HG03097 (cell line): ENCODE measurements around the gene TMIGD3.
"Not testable (repeated sequence)": the region's sequence is repeated elsewhere in the genome, so short reads cannot be mapped to it uniquely, and the experiment has no call there.

Experiments
- ATAC-seq: cut with Tn5 transposase; IDR thresholded peaks from one replicate; pipeline ENCODE4 v1.9.1; 2021; ENCODE audit not compliant: unreplicated experiment, low FRiP score

Gene TMIGD3

DNA sequence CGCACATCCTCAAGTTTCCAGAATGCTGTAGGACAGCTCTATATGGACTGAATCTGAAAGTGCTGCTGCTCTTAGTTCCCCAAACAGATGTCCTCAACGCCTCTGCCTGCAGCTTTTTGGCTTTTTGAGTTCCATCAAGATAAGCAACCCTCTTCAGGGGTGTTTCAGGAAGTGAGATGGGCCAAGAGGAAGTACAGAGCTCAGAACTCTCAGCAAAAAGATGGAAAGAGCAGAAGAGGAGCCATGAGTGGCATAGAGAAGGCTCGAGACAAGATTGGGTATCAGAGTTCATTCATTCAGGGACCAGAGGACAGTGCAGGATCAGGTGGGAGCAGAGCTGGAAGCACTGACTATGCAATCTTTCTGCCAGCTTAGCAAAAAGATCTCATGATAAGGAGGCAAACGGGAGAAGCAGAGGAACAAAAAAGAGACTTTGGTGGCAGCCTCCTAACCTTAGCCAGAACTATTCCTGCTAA, at the start of gene TMIGD3, which contains the start of gene ADORA3:
Gene TMIGD3, minus strand, starts transcription at position 49 of the 476 bp plus-strand sequence. CDS start 279 bp downstream, outside the sequence.
Gene ADORA3, minus strand, starts transcription at position 49 of the 476 bp plus-strand sequence. CDS start 279 bp downstream, outside the sequence.
- no peak for ATAC-seq

DNA sequence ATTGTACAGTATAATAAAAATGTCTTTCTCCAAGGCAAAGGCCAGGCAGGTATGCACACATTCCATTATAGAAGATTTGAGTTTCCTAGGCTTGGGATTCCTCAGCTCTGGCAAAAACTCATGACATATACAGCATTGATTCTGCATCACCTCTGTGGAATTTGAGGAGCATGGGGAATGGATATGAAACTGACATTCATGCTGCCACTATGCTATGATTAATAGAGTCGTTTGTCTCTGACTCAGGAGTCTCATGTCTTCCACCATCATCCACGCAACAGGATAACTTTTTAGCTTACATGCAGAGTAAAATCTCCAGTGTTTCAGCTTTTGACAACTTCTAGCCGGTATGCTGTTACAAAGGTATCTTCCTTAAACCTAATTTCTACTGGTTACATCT, 49.8 kb upstream of the TMIGD3 start:
- no peak for ATAC-seq

DNA sequence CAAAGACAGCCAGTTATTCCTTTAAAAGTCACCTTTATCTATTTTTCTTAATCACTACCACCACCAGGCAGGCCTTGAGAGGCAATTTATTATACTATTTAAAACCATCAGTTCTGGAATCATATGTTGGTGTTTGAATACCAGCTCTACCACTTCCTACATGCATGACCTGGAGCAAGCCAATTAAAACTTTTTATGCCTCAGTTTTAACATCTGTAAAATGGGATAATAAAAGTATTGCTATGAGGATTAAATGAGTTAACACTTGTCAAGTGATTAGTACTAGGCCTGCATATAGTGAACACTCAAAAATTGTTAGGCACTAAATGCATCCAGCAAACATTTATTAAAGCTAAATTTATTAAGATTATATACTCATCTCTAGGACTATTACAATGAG, 49.2 kb upstream of the TMIGD3 start:
- ATAC-seq = no peak

DNA sequence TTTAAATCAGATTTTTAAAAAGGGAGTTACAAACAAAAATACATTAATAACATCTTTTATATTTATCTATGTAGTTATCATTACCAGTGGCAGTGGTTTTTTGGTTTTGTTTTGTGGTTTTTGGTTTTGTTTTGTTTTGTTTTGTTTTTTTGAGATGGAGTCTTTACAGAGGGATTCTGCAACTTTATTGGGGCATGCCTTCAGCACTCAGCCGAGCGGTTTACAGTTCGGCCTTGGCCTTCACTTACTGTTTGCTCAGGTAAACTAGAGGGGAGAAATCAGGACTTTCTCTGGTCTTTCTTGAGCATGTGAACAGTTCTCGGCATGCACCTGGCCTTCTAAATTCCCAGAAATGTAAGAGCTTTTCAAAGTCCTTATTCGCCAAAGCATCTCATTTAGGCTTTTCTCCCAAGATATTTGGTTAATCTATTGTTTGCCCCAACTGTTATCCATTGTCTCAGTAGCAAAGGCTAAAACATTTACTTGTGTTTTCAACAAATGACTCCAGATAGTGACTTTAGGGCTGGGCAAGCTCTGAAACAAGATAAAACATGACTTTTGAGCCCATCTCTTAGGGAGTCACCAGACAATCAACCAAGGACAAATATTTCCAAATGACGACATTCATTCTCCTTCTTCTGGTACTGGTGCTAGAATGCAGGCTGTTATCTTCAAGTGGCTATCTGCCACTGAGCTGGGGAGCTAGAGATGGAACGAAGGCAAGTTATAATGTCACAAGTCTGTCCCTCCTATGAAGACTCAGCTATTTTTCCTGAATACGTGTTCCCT, 48.4 kb upstream of the TMIGD3 start:
- no peak for ATAC-seq

DNA sequence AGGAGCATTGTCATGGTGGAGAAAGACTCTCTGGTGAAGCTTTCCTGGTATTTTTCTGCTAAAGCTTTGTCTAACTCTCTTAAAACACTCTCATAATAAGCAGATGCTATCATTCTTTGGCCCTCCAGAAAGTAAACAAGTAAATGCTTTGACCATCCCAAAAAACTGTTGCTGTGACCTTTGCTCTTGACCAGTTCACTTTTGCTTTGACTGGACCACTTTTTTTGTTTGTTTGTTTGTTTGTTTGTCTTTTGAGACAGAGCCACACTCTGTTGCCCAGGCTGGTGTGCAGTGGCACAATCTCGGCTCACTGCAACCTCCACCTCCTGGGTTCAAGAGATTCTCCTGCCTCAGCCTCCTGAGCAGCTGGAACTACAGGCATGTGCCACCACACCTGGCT, 44.4 kb upstream of the TMIGD3 start:
- not testable (repeated sequence) for ATAC-seq

DNA sequence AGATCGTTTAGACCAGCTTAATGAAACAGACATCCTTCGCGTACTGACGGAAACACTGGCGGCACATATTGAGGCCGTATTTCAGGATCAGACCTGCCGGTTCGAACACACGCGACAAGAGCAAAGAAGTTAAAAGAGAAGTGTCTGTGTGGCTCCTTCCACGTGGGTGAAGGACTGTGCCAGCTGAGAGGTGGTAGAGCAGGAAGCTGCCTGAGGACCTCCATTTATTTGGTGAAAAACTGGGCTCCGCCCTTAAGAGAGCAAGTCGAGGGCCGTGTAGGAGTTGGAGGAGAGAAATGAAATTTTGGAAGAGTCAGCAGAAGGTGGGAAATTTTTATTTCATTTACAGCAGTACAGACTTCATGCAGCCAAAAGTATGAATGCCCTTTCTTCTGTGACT, 38.8 kb upstream of the TMIGD3 start:
- no peak for ATAC-seq

DNA sequence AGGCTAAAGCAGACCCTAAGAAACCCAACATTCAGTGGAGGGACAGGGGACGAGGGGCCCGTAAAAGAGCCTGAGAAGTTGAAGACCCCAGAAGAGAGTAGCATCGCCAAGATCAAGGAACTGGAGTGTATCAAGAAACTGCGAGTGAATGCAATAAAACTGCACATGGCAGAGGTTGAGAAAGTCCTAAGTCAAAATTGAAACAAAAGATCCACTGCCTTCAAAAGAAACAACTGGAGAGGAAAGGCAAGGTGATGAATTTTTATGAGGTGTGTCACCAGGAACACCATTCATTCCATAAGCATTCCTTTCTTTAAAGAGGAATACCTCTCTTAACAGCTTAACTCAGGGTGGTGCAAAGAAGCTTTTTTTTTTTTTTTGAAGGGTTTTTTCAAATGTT, 38.3 kb upstream of the TMIGD3 start:
- no peak for ATAC-seq

DNA sequence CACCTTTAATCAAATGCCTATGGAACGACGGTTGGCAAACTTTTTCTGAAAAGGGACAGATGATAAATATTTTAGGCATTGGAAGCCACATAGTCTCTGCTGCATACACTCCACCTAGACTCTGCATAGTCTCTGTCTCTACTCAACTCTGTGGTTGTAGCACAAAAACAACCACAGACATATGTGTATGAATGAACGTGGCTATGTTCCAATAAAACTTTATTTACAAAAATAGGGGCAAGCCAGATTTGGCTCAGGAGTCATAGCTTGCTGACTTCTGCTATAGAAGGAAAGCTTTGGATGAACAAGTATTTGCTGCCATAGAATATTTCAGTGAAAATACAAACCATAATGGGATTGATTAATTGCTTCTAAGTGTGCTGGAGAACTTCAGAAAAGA, 37.5 kb upstream of the TMIGD3 start:
- ATAC-seq = no peak

DNA sequence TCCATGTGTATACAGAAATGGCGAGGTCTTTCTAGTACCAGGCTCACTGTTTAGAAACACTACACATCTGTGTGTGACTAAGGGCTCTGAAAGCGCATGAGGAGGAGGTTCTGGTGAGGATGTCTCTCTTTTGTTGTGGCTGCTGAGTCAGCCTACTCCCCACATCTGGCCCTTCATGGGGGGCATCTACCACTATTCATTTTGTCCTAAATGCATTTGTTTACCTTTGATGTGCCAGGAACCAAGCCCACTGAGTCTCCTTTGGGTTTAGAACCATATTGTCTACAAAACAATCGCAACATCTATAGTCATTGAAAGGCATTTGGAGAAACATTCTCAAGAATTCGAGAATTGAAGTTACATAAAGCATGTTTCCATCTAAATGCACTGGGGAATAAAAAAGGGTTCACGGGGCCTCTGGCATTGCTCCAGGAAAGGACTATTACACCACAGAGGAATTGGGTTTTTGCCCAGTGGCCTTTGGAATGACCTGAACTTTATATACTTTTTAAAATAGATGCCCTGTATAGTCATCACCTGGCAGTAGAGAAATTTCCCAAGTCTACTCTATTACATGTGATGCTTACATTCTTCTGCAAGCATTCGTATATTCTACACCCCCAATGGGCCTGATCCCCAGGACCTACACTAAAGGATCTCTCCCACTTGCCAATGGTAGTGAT, 35.1 kb upstream of the TMIGD3 start:
- ATAC-seq = no peak

DNA sequence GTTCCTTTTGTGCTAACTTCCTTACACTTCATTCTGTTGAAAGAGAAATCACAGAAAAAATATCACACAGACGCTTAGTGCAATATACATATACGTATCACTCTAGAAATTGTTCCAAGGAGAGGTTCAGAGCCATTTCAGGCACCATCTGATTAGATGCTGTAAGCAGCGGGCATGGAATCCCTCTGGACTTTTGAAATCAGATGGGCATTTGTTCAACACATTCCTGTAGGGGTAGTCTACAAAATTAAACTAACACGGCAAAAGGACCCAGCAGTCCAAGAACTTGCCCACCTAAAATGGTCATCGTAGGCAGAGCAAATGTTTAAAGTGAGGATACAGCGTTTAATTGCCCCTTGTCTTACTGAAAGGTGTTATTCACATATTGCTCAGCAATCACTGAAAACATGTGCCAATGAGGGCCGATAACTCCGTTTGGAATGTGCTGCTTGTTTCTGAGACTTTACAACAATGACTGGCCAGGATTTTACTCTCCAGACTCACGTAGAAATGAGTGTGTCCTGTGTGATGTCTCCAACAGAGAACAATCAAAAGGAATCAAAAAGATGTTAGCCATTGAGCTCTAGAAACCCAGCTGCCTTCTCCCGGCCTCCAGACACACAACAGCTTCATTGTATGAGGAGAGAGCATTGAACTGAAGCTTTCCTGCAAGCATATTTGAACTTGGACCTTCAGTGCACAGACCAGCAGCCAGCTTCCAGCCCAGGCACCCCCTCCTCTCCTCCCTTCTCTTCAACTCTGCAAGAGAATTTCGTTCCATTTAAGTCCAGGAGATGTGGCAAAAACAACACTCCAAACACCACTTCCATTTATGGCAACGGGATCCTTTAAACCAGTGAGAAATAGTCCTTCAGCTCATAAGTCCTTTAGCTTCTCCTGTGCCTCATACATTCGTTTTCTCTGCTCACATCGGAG, 32.1 kb upstream of the TMIGD3 start:
- no peak for ATAC-seq

DNA sequence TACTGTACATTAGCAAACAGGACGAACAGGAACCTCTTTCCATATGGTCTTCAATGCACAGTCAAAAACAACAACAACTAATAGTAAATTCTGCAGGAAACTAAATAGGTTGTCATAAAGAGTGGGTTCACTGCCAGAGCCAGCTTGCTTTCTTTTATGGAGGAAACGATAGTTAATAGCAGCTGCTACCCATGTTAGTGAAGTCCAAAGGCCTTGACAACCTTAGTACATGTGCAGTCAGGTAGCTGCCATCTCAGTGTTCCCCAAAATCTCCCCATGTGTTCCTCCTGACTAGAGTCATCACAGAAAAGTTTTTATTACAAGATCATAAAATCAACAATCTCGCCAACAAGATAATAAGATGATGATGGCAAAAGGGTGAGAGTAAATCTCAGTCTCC, 16.6 kb upstream of the TMIGD3 start:
- ATAC-seq = no peak

DNA sequence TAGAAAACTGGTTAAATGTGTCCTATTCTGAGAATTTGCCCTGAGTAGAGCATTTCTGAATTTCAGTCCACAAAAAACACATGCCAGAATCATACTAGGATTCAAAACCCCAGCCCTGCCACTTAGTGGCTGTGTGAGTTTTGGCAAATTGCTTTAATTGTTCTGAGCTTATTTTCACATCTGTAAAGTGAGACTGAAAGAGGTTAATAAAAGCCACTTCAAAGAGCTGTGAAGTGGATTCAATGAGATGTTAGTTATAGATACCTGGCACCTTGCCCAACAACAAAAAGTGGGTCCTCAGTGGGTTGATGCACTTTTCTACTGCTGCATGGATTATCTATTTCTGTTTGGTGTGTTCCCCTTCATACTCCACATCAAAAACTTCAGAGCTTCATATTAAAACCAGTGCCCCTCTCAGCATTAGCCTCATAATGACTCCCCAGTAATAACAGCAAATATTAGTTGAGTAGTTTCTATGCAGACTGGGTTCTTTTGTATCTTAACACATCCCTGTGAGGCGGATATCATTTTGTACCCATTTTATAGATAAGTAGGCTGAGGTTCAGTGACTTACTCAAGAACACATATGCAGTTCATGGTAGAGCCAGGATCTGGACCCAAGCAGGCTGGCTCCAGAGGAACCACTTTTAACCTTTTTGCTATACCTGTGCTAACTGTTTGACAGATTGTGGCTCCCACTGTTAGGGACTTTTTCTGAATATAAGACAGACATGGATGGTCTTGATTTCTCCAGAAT, 14.2 kb upstream of the TMIGD3 start:
- ATAC-seq = no peak

DNA sequence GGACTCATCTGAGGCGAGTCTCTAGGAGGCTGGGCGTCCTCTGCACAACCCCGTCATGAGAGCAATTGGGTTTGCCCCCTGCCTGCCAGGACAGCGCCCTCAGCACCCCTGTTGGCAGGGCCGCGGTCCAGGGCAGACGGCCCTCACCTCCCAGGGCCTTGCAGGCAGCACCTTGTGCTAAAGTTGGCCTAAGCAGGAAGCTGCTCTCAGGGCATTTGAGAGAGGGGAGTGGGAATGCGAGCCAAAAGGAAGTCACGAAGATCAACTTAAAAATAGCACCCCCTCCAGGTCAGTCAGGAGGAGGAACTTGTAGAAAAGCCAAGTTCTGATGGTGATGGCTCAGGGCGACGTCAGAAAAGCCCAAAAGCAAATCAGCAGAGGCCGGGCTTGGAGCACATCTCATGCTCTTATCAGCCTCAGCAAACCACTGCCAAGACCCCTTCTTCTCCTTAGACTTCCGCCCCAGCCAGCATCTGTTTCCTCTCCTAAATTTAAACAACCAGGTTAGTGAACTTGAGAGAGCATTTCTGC, 12.6 kb upstream of the TMIGD3 start:
- ATAC-seq = no peak

DNA sequence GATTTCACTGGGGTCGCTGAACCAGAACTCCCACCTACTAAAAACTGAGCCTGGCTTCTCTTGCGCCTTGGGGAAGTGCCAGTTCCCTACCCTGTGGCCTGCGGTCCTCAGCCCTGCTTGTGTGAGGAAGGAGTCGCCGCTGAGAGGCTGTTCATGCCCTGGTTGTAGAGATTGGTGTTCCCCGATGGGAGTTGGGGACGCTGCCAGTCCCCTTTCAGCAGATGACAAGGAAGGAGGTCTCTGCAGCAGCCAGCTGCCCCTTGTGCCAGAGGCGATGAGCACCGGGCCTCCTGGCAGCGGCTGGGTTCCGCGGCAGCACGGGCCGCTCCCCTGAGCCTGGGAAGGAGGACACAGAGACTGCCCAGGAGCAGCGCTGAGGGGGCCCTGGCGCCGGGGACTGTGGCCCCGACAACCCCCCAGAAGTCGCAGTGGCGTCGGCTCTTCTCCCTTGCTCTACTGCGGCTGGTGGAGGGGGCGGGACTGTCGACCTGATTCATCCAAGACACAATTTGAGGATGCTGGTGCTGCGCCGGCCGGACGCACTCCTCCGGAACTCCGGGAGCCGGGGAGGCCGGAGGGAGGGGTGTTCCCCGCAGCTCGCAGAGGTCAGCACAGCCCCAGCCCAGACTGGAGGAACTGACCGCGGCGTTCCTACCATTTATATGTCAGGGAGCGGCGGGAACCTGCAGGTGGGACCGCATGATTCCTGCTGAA, 12.0 kb upstream of the TMIGD3 start:
- ATAC-seq = no peak

DNA sequence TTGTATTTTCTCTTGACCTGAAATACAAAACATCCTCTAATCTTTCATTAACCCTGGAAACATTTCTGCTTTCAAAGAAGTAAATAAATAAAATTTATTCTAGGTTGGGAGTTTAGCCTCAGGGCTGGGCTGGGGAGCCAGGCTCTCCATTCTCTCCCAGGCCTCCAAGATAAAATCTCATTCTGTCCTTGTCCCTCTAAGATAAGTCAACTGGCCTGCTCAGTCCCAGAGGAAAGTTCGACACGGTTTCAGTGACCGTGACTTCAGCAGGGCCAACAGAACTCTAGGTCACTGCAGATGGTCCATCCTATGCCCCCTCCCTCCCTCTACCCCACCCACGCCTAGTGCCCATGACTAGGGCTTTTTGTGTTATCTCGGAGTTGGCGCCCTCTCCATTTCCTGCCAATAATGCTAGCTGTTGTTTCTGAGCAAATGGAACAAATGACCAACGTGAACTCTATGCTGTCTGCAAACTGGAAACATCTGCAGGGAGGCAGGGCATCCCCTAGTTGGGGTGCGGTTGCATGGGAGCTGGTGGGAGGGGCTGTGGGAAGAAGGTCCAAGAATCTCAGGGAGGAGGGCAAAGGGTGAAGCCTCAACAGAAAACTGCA, 10.1 kb upstream of the TMIGD3 start:
- ATAC-seq = no peak

DNA sequence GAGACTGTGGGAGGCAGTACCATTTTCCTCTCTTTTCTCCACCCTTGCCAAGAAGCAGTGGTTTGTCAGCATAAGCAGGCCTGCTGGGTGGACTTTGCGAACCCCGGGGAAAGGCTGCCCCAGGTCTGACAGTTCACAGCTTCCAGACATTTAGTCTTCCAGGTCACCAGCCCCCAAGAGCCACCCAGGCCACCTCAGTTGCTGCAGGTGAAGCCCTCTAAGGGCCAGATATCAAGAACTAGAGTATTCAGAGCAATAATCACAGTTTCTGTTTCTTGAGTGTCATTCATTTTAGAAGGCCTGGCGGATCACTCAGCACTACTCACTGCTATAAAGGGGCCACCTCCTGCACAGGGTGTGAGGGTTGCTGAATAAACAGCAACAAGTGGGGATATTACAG, 9.5 kb upstream of the TMIGD3 start:
- no peak for ATAC-seq

DNA sequence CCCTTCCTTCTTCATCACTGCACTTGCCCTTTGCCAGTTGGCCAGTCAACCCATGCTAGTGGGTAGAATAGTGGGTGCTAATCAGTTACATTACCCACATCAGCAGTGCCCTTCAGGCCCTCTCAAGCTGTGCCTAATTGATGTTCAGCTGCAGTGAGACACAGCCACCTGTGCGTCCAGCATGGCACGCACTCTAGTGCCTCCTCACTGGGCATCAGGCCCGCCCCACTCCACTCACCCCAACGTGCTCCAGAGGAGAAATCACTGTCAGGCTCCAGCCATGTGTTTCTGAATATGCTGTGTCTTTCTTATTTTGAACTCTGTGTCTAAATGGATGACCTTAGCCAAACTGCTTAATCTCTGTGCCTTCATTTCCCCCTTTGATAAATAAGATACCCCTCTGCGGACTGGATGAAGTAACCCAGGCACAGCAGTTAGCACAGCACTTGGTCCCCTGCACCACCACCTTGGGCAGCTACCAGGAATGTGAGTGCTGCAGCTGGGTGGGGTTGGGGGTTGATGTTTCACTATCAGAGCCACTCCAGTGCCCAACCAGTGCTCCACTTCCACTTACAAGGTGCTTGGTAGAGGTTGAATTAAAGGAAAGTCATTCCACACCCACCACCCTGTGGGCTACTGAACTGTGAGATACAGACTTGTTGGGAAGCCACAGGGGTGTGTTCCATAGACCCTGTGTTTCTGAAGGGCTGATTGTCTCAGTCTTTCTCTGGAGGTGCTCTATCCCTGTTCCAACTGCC, 8.9 kb upstream of the TMIGD3 start:
- ATAC-seq = no peak

DNA sequence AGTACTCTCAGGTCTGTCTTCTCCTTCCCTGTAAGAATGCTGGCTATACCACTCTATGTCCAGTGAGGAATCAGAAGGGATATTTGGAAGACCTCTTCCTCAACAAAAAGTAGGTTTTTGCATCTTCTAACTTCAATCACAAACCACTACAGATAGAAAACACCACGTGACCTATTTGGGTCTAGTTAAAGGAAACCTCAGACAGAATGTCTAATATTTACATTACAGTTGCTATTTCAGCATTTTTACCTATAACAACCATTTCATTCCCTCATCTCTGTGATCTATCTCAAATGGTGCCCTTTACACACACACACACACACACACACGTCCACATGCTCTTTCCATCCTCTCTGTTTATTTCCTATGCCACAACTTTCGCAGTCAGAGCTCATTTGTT, 7.9 kb upstream of the TMIGD3 start:
- ATAC-seq = no peak
